Prostate gland (tissue), 2 donors: ENCODE data around the gene FMN1.

Experiments used
- CTCF ChIP-seq, 4 experiments: fragments of 200-600 bp in 2 of 4; fragments of 450-650 bp in 2 of 4; sonication (generic) in 2 of 4; IDR thresholded peaks; 1 replicate in 3 of 4; 2 replicates in 1 of 4; pipeline ENCODE4 v1.5.1; 2016 to 2019; ENCODE audit warnings: antibody characterized with exemption in 4 of 4, mild to moderate bottlenecking in 2 of 4, moderate library complexity in 2 of 4
- POLR2A ChIP-seq: fragments of 450-650 bp; IDR thresholded peaks from one replicate; pipeline ENCODE4 v1.6.1; 2016; ENCODE audit warnings: antibody characterized with exemption, mild to moderate bottlenecking
- POLR2AphosphoS5 ChIP-seq: sonication (generic); formaldehyde crosslinking; IDR thresholded peaks from one replicate; pipeline ENCODE4 v1.6.1; 2017; ENCODE audit warnings: antibody characterized with exemption

- TF ChIP-seq CTCF (IDR thresholded peaks at IDR 0.05) (no peak), POLR2A (no peak), POLR2AphosphoS5 (no peak)
Measured at GRCh38 chr15:33145447-33145846, 49.1 kb downstream of the FMN1 start.
